ENCODE data around the gene GADD45B.

GRCh38 chr19:2516727-2517126 is 40.8 kb downstream of the GADD45B start:
- TF ChIP-seq POLR2AphosphoS5 (IDR thresholded peaks at IDR 0.05) (no peak), CTCF (IDR thresholded peaks at IDR 0.05) (no peak), POLR2A (IDR thresholded peaks at IDR 0.05) (no peak), EP300 (IDR thresholded peaks at IDR 0.05) (no peak)
